ENCODE data around the gene EEFSEC.

GRCh38 chr3:128226795-128227395 lies 73.6 kb downstream of the EEFSEC start:
- no peak for TF ChIP-seq FOXM1 (IDR thresholded peaks at IDR 0.05; ENCODE audit: borderline replicate concordance)
- no peak for TF ChIP-seq ZNF384 (IDR thresholded peaks at IDR 0.05)
- no peak for TF ChIP-seq FOXA1 (IDR thresholded peaks at IDR 0.05)
- TF ChIP-seq BHLHE40 (IDR thresholded peaks at IDR 0.05; ENCODE audit: borderline replicate concordance), result no peak
- TF ChIP-seq PKNOX1 (IDR thresholded peaks at IDR 0.05), result no peak
- TF ChIP-seq FOXK2 (IDR thresholded peaks at IDR 0.05), result no peak
- no peak for TF ChIP-seq LEF1 (IDR thresholded peaks at IDR 0.05; ENCODE audit: borderline replicate concordance)
- TF ChIP-seq SP1 (IDR thresholded peaks at IDR 0.05), result no peak

Measured in HEK293T (cell line).